ENCODE data around the gene MAP3K12. TPM values are rescaled to one million over a fixed set of nuclear protein-coding genes. Genes with fewer than 3 reads are reported as not detected.
A peak's percentile ranks its signal among the peaks of the same experiment; 100 is the strongest.

Gene MAP3K12
- total and polyA plus RNA-seq, 2 of the 13 experiments (the other 11 are each of a cell fraction or from before 2014, with no cell fraction given): 0.20 to 1.1 TPM

- TF ChIP-seq PRDM10 (CRISPR knock-in tag; IDR thresholded peaks at IDR 0.05; ENCODE audit: low read depth) (no peak; the same call in 1 of the 2 replicates), THYN1 (CRISPR knock-in tag; IDR thresholded peaks at IDR 0.05; ENCODE audit: borderline replicate concordance, low read depth) (no peak), ZNF724P (CRISPR knock-in tag; IDR thresholded peaks at IDR 0.05; ENCODE audit: borderline replicate concordance) (no peak), ONECUT2 (CRISPR knock-in tag; IDR thresholded peaks at IDR 0.05) (no peak), ZNF660 (CRISPR knock-in tag; IDR thresholded peaks at IDR 0.05; ENCODE audit: borderline replicate concordance, low read depth) (no peak), ZBTB42 (CRISPR knock-in tag; IDR thresholded peaks at IDR 0.05) (no peak), ZNF331 (CRISPR knock-in tag; IDR thresholded peaks at IDR 0.05) (no peak), U2AF2 (IDR thresholded peaks at IDR 0.05; ENCODE audit: low read depth, low read length) (no peak), ZNF768 (CRISPR knock-in tag; IDR thresholded peaks at IDR 0.05) (no peak), TFAP4 (IDR thresholded peaks at IDR 0.05; ENCODE audit: borderline replicate concordance, low read depth) (peak; percentile 30; the same call in 1 of the 2 replicates), ETV5 (CRISPR knock-in tag; IDR thresholded peaks at IDR 0.05; ENCODE audit: borderline replicate concordance) (peak; percentile 17; the same call in 1 of the 2 replicates), SNAPC5 (CRISPR knock-in tag; IDR thresholded peaks at IDR 0.05; ENCODE audit: borderline replicate concordance) (no peak), GTF3A (CRISPR knock-in tag; conservative IDR thresholded peaks at IDR 0.05) (no peak), ZNF629 (CRISPR knock-in tag; conservative IDR thresholded peaks at IDR 0.05) (no peak; the same call in 1 of the 2 replicates), ELK4 (CRISPR knock-in tag; IDR thresholded peaks at IDR 0.05; ENCODE audit: borderline replicate concordance) (no peak), ZBTB14 (CRISPR knock-in tag; IDR thresholded peaks at IDR 0.05) (no peak), FOXK2 (IDR thresholded peaks at IDR 0.05) (no peak), ZNF512B (CRISPR knock-in tag; IDR thresholded peaks at IDR 0.05; ENCODE audit: borderline replicate concordance) (no peak)
Measured at GRCh38 chr12:53441040-53441833, 58.0 kb downstream of the MAP3K12 start, which contains the start of gene PRR13 (continued).

Data from HepG2 (cell line).